Activated naive CD8-positive, alpha-beta T cell treated with anti-CD3 and anti-CD28 coated beads, Interleukin-2, amount 50 U/mL, for 16 hours (primary cell): ENCODE data around the gene CYP2S1.

ENCODE experiments used
- DNase-seq: peaks from one replicate; pipeline ENCODE4 v3.0.0-alpha.2; 2020; ENCODE audit warnings: low read depth, low spot score

The CYP2S1 gene

DNA sequence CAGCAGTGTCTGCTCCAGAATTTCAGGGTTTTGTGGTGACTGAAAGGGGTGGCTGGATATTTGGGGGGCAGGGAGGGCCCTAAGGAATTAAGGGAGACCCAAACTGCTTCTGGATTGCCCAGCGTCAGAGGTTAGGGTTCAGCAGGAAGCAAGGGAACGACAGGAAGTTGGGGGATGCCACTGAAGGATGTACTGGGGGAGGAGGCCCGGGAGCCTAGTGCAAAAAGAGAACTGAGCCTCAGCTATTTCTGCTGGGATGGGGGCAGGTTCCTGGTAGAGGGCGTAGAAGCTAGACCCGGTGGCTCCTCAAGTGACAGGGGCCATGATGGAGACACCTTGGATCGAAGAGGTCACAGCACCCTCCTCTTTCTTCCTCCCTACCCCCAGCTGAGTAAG lies 1.1 kb downstream of the CYP2S1 start:
- DNase-seq, result no peak

DNA sequence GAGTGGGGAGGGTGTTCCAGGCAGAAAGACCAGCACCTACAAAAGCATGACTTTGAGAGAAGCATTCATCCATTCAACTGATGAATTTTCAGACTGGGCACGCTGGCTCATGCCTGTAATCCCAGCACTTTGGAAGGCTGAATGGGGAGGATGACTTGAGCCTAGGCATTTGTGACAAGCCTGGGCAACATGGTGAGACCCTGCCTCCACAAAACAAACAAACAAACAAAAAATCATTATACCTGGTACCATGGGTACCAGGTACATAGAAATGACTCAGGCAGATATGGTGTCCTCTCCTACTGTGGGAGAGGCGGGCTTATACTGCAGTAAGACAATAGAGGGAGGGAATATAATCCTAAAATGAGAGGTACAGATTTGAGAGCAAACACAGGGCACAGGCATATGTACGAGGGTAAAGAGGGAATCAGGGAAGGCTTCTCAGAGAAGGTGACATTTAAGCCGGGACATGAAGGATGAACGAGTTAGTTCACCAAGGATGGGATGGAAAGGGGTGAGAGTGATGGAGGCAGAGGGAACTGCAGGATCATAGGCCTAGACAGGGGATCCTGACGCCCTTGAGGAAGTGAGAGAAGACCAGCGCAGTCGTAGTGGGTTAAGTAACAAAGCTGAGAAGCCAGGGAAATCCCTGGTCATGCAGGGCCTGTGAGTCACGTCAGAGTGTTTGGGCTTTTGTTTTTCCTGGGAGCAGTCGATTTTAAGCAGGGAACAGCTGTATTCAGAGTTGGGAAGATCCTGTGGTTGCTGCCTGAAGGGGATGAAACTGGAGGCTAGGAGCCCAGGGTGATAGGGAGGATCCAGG lies 2.9 kb downstream of the CYP2S1 start:
- DNase-seq, result no peak

DNA sequence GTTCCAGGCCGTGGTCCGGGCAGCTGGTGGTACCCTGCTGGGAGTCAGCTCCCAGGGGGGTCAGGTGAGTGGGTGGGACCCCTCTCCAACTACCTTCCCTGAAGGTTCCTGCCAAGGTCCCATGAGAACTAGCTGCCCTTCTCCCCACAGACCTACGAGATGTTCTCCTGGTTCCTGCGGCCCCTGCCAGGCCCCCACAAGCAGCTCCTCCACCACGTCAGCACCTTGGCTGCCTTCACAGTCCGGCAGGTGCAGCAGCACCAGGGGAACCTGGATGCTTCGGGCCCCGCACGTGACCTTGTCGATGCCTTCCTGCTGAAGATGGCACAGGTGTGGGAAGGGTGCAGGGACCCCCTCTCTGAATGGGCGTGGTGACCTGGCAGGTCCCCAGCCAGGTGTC lies 5.5 kb downstream of the CYP2S1 start:
- no peak for DNase-seq

DNA sequence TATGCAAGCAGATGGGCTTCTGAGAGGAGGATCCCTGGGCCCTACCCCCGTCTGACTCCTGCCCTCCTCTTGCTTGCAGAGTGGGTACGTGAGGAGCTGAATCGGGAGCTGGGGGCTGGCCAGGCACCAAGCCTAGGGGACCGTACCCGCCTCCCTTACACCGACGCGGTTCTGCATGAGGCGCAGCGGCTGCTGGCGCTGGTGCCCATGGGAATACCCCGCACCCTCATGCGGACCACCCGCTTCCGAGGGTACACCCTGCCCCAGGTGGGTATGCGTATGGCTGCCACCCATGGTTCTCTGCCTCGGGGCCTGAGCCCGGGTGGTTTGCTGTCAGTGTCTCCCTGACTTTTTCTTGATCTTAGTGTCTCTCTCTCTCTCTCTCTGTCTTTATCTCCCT lies 10.4 kb downstream of the CYP2S1 start:
- DNase-seq, result no peak

DNA sequence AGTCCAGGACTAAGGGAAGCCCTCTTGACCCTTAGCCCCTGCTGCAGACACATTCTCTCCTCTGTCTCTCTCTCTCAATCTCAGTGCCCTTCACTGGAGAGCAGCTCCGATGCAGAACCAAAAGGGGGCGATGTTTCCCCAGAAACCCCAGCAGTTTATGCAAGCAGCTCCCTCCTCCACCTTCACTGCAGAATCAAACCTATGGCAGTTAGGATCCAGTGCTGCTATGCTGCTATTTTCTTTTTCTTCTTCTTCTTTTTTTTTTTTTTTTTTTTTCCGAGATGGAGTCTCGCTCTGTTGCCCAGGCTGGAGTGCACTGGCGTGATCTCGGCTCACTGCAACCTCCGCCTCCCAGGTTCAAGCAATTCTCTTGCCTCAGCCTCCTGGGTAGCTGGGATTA lies 11.3 kb downstream of the CYP2S1 start:
- peak; percentile 68 for DNase-seq

- no peak for DNase-seq
Observed at GRCh38 chr19:41205995-41206394, 13.0 kb downstream of the CYP2S1 start.

DNA sequence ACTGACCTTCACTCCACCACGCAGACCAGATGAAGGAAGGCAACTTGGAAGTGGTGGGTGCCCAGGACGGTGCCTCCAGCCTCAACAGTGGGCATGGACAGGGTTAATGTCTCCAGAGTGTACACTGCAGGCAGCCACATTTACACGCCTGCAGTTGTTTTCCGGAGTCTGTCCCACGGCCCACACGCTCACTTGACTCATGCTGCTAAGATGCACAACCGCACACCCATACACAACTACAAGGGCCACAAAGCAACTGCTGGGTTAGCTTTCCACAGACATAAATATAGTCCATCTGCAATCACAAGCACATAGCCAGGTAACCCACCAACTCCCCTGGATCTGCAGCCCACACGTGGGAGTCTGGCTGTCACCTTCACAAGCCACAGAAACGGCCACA lies 13.4 kb downstream of the CYP2S1 start:
- no peak for DNase-seq

DNA sequence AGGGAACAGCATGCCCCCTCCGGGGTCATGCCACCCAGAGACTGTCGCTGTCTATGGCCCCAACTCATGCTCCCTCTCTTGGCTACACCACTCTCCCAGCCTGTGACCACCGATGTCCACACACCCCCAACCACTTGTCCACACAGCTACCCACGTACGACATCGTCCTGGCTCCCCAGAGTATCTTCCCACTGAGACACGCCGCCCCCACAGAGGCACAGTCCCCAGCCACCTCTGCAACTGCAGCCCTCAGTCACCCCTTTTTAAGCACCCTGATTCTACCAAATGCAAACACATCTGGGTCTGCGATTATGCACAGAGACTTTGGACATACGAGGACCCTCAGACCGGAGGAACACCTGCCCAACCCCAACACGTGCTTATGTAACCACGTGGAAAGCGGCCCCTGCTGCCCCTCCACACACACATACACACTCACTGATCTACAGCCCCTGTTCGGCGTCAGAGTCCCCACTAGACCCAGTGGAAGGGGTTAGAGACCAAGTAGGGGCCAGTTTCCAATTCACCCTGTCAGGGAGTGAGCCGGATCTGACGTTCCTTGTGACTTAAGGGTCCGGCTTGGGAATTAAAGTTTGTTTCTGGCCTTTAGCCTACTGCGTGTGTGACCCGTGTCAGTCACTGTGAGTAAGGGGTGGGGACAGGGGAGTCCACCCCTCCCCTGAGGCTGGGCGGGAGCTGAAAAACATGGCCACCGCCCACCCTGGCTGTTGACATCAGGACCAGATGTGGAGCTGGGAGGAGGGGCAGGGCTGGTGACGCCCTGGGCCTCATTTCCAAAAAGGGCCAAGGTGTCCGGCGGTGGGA lies 14.1 kb downstream of the CYP2S1 start:
- DNase-seq, result no peak

GRCh38 chr19:41214161-41214560 lies 21.1 kb downstream of the CYP2S1 start:
- DNase-seq, result no peak

- no peak for DNase-seq
Observed at GRCh38 chr19:41217741-41218140, 24.7 kb downstream of the CYP2S1 start.

- no peak for DNase-seq
Observed at GRCh38 chr19:41218249-41218614, 25.2 kb downstream of the CYP2S1 start.

DNA sequence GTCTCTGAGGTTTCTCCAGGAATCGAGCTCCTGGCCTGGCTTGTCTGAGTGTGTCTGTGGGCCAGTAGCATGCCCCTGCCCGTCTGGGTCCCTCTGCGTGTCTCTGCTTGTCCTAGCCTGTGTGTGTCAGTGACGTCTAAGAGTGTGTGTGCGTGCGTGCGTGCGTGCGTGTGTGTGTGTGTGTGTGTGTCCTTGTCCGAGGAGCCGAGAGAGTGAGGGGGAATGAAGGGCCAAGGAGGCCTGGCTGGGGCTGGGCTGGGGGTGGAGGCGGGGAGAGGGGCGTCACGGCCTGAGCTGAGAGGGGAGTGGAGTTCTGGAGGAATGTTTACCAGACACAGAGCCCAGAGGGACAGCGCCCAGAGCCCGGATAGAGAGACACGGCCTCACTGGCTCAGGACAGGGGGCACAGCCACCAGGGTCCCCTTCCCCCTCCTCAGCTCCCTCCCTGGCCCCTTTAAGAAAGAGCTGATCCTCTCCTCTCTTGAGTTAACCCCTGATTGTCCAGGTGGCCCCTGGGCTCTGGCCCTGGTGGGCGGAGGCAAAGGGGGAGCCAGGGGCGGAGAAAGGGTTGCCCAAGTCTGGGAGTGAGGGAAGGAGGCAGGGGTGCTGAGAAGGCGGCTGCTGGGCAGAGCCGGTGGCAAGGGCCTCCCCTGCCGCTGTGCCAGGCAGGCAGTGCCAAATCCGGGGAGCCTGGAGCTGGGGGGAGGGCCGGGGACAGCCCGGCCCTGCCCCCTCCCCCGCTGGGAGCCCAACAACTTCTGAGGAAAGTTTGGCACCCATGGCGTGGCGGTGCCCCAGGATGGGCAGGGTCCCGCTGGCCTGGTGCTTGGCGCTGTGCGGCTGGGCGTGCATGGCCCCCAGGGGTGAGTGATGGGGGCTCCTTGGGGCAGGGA lies 25.8 kb downstream of the CYP2S1 start, which contains the start of gene AXL:
Gene AXL, plus strand, starts transcription at position 609 of the 893 bp plus-strand sequence. Its CDS starts 170 bp downstream, at position 779.
- DNase-seq, result no peak

DNA sequence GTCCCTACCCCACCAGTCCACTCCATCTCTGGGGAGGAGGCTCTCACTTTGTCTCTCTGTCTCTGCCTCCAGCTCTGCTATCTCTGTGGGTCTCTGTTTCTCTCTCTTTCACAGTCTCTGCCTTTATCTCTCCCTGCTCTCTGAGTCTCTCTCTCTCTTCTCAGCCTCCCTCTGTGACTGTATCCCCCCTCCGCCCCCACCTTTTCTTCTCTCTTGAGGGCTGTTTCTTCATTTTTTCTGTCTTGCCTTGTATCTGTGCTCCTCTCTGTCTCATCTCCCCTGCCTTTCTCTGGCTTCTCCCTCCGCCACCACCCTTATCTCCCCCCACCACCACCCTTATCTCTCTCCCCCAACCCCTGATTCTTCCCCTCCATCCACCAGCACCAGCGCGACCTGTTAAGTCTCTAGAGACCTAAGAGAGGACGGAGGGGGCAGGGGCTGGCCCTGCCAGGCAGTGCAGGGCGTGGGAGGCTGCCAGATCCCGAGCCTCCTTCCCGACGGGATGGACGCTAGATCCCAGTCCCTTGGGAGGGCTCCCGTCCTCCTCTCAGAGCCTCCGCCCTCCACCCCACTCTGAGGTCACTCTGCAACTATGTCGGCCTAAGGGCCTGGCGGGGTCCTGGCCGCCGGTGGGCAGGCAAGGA lies 27.0 kb downstream of the CYP2S1 start:
- no peak for DNase-seq

DNA sequence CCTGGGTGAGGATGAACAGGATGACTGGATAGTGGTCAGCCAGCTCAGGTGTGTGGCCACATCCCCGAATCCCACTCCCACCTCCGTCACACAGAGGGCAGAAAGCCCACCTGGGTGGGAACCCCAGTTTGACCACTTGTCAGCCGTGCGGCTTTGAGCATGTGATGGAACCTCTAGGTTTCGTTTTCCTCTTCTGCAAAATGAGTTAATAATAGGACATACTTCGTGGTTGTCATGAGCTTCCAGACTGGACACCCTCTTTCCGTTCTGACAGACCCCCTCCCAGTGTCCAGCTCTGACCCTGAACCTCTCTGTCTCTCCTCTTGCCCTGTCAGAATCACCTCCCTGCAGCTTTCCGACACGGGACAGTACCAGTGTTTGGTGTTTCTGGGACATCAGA lies 27.8 kb downstream of the CYP2S1 start:
- DNase-seq, result no peak

DNA sequence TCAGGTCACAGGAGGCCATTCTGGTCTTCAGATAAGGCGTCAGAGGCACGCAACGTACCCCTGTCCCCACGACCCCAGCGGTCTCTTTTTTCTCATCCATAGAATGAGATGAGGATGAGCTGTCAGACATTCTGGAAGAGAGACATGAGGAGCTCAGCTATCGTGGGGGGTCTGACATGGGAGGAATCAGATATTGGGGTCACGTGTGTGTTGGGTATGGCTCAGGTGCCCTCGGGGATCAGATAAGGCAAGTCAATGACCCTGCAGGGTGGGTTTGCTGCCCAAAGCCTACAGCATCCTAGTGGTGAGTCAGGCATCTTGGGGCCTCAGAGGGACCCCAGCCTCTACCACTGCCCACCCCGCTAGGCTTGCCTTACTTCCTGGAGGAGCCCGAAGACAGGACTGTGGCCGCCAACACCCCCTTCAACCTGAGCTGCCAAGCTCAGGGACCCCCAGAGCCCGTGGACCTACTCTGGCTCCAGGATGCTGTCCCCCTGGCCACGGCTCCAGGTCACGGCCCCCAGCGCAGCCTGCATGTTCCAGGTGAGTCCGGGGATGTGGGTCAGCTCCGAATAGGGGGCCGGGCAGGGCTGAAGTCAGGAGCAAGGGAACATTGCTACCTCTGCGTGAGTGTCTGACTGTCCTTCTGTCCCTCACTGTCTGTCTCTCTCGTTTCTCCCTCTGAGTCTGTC lies 28.6 kb downstream of the CYP2S1 start:
- no peak for DNase-seq

GRCh38 chr19:41222240-41222639 lies 29.2 kb downstream of the CYP2S1 start:
- DNase-seq, result no peak

DNA sequence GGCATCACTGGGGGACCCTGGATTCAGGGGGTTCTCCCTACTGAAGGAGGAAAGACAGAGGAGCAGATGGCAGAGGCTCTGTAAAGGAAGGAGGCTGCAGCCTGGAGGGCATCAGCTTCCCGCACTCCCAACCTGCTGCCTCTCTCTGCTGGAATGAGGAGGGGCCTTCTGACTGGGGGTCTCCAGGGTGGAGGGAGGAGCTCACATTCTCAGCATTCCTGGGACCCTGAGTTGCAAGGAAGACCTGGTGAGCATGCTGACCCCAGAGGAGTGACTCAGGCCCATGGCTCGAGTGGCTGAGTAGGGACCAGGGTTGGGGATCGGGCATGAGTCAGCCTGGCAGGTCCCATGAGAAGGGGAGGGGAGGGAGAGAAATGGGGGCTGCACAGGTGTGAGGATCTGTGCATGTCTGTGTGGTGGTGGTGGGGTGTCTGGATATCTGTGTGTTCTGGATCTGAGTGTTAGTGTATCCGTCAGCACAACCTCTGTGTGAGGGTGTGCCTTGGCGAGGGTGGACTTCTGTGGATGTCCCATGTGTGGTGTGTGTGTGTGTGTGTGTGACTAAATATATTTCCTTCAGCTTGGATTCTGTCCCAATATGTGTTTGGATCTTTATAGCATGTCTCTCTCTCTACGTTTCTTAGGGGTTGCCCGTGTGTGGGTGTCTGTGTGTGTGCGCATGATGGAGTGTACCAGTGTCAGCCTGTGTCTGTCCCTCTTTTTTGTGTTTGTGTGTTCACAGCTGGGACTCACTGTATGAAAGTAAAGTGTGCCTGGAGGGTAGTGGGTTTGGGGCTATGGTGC lies 30.6 kb downstream of the CYP2S1 start:
- no peak for DNase-seq

DNA sequence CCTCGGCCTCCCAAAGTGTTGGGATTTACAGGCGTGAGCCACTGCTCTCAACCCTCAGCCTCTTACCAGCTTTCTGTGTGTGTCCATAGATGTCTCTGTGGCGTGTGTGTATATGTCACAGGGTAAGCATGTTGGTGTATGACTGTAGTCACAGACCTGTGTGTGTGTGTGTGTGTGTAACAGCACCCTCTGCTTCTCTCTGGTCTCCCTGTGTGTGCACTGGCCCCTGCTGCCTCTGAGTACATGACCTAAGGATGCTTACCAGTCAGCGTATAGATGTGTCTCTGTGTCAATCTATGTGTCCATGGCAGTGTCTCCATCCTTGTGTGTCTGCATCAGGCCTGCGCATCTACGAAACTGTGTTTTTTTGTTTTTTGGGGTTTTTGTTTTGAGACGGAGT lies 31.6 kb downstream of the CYP2S1 start:
- DNase-seq, result no peak

GRCh38 chr19:41225238-41226052 lies 32.4 kb downstream of the CYP2S1 start:
- DNase-seq, result no peak
